HepG2 (cell line): Measurements from ENCODE around the gene OR14K1. TPM values are rescaled to one million over a fixed set of nuclear protein-coding genes. Genes with fewer than 3 reads are reported as not detected.

Experiments used
- BCLAF1 ChIP-seq: fragments of 450-650 bp; IDR thresholded peaks from 2 replicates; pipeline ENCODE4 v1.6.1; 2017; ENCODE audit warnings: mild to moderate bottlenecking
- CCDC6 ChIP-seq: sonication (generic); formaldehyde crosslinking; IDR thresholded peaks from 2 replicates; pipeline ENCODE4 v1.8.1; 2022; ENCODE audit warnings: mild to moderate bottlenecking, missing genetic modification reagents, moderate library complexity
- DNMT3B ChIP-seq: conservative IDR thresholded peaks from 2 replicates; pipeline ENCODE4 v1.6.1; 2016; ENCODE audit warnings: missing biosample characterization, control low read depth
- ETV6 ChIP-seq: sonication (generic); formaldehyde crosslinking; conservative IDR thresholded peaks from 2 replicates; pipeline ENCODE4 v1.4.0; 2020; ENCODE audit warnings: missing genetic modification reagents
- GMEB1 ChIP-seq: sonication (generic); formaldehyde crosslinking; IDR thresholded peaks from 2 replicates; pipeline ENCODE4 v1.5.1; 2020; ENCODE audit warnings: missing genetic modification reagents, mild to moderate bottlenecking, borderline replicate concordance
- SP4 ChIP-seq: sonication (generic); formaldehyde crosslinking; IDR thresholded peaks from 2 replicates; pipeline ENCODE4 v1.8.1; 2023; ENCODE audit warnings: mild to moderate bottlenecking, missing genetic modification reagents
- ZNF264 ChIP-seq: sonication (generic); formaldehyde crosslinking; IDR thresholded peaks from 2 replicates; pipeline ENCODE4 v1.4.0; 2020; ENCODE audit warnings: missing genetic modification reagents
- ZNF33B ChIP-seq: sonication (generic); formaldehyde crosslinking; IDR thresholded peaks from 2 replicates; pipeline ENCODE4 v1.5.1; 2020; ENCODE audit warnings: mild to moderate bottlenecking, missing genetic modification reagents
- ZNF781 ChIP-seq: sonication (generic); formaldehyde crosslinking; IDR thresholded peaks from 2 replicates; pipeline ENCODE4 v1.5.1; 2020; ENCODE audit warnings: borderline replicate concordance, mild to moderate bottlenecking, missing genetic modification reagents; ENCODE audit errors: not compliant biosample characterization
- polyA plus RNA-seq, 8 experiments: library from polyadenylated mRNA; depleted of rRNA in 3 of 8; stranded (reverse) in 7 of 8; unstranded in 1 of 8; fragments of >200 nt; fragmentation: Illumina TruSeq in 4 of 8; extraction: Trizol in 4 of 8; gene quantifications; 2 replicates each; pipeline versions ENCODE4 v1.2.1 to v1.2.3, GENCODE V29; 2011 to 2016; ENCODE audit warnings: low read depth in 4 of 8, missing spikeins in 1 of 8, mixed read lengths in 1 of 8; ENCODE audit not compliant: insufficient read depth in 1 of 8
- total RNA-seq, 5 experiments: library from RNA; depleted of rRNA; stranded (reverse); fragments of >200 nt; fragmentation: Illumina TruSeq; extraction: Trizol; gene quantifications; 2 replicates each; pipeline ENCODE4 v1.2.3, GENCODE V29; 2016; ENCODE audit warnings: low read depth in 1 of 5
- TF ChIP-seq, protein P1 (sequence below): sonication (generic); formaldehyde crosslinking; IDR thresholded peaks from 2 replicates; pipeline ENCODE4 v1.8.1; 2023; ENCODE audit warnings: mild to moderate bottlenecking, missing genetic modification reagents
- TF ChIP-seq, protein P2 (sequence below): sonication (generic); formaldehyde crosslinking; IDR thresholded peaks from 2 replicates; pipeline ENCODE4 v1.4.0; 2020; ENCODE audit warnings: missing genetic modification reagents; ENCODE audit errors: not compliant biosample characterization
- TF ChIP-seq, protein P3 (sequence below): sonication (generic); formaldehyde crosslinking; IDR thresholded peaks from 2 replicates; pipeline ENCODE4 v1.8.0; 2022; ENCODE audit warnings: mild to moderate bottlenecking, missing genetic modification reagents; ENCODE audit not compliant: insufficient replicate concordance

The OR14K1 gene
- total and polyA plus RNA-seq, 2 of the 13 experiments (the other 11 are each of a cell fraction or from before 2014, with no cell fraction given): not detected

DNA sequence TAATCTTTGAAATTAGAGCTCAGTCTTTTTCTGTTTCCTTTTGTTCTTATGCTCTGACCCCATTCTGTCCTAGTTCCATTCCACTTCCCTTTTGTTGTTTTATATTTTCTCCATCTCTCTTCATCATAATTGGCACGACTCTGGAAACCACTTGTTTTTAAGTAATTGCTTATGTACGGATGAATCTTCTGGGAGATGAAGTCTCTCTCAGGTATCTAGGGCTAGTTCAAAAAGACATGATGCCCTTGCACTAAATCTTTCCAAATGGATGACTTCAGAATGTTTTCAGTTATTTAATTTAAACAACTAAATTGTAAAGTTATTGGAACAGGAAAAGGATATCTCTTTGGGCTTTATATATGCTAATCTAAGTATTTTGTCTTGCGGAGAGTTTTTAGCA, 21.9 kb upstream of the OR14K1 start, which contains the start of gene OR6F1 (continued):
- TF ChIP-seq CCDC6 (CRISPR knock-in tag) (no peak), GMEB1 (CRISPR knock-in tag) (no peak), ZNF781 (no peak), ZNF264 (CRISPR knock-in tag) (no peak), BCLAF1 (no peak), SP4 (CRISPR knock-in tag) (no peak), DNMT3B (CRISPR knock-in tag) (no peak), ETV6 (CRISPR knock-in tag) (no peak), ZNF33B (CRISPR knock-in tag) (no peak)
- TF ChIP-seq, protein P1, sequence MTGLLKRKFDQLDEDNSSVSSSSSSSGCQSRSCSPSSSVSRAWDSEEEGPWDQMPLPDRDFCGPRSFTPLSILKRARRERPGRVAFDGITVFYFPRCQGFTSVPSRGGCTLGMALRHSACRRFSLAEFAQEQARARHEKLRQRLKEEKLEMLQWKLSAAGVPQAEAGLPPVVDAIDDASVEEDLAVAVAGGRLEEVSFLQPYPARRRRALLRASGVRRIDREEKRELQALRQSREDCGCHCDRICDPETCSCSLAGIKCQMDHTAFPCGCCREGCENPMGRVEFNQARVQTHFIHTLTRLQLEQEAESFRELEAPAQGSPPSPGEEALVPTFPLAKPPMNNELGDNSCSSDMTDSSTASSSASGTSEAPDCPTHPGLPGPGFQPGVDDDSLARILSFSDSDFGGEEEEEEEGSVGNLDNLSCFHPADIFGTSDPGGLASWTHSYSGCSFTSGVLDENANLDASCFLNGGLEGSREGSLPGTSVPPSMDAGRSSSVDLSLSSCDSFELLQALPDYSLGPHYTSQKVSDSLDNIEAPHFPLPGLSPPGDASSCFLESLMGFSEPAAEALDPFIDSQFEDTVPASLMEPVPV (CRISPR knock-in tag): no peak
- TF ChIP-seq, protein P2, sequence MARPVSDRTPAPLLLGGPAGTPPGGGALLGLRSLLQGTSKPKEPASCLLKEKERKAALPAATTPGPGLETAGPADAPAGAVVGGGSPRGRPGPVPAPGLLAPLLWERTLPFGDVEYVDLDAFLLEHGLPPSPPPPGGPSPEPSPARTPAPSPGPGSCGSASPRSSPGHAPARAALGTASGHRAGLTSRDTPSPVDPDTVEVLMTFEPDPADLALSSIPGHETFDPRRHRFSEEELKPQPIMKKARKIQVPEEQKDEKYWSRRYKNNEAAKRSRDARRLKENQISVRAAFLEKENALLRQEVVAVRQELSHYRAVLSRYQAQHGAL: no peak
- TF ChIP-seq, protein P3, sequence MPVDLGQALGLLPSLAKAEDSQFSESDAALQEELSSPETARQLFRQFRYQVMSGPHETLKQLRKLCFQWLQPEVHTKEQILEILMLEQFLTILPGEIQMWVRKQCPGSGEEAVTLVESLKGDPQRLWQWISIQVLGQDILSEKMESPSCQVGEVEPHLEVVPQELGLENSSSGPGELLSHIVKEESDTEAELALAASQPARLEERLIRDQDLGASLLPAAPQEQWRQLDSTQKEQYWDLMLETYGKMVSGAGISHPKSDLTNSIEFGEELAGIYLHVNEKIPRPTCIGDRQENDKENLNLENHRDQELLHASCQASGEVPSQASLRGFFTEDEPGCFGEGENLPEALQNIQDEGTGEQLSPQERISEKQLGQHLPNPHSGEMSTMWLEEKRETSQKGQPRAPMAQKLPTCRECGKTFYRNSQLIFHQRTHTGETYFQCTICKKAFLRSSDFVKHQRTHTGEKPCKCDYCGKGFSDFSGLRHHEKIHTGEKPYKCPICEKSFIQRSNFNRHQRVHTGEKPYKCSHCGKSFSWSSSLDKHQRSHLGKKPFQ (CRISPR knock-in tag): no peak
